Measurements from ENCODE around the gene HPCAL4. TPM values are rescaled to one million over a fixed set of nuclear protein-coding genes. Genes with fewer than 3 reads are reported as not detected.

HPCAL4 gene
- total and polyA plus RNA-seq, 2 donors (not counting 1 experiment from before 2014, with no cell fraction given) = not detected

GRCh38 chr1:39689635-39690034 is 1.6 kb downstream of the HPCAL4 start:
- Histone ChIP-seq H3K27me3 (ENCODE audit: control insufficient read depth, insufficient read depth, low read length) (peaks cover 60% of the 10 kb centered on the region), H3K4me1 (ENCODE audit: control insufficient read depth, extremely low read depth, insufficient read depth, low read length) (no peaks in the 10 kb centered on the region)

GRCh38 chr1:39689214-39689613 is 2.0 kb downstream of the HPCAL4 start:
- Histone ChIP-seq H3K4me3 (replicated peaks in 1 of 4; ENCODE audit: control extremely low read depth in 1 of 4, insufficient read depth in 1 of 4, low read depth in 3 of 4, low read length in 4 of 4) (no peak overlapping the region), H2AFZ (ENCODE audit: low read length) (no peak overlapping the region), H3K27ac (ENCODE audit: insufficient read depth, low read length) (no peak overlapping the region), H3K36me3 (ENCODE audit: control insufficient read depth, insufficient read depth, low read length) (no peaks in the 10 kb centered on the region), H4K20me1 (ENCODE audit: control insufficient read depth, extremely low read depth, insufficient read depth, low read length) (no peaks in the 10 kb centered on the region), H3K9ac (ENCODE audit: insufficient read depth, low read length) (no peak overlapping the region), H3K9me3 (ENCODE audit: control insufficient read depth, insufficient read depth, low read depth, low read length) (no peaks in the 10 kb centered on the region), H3K27me3 (ENCODE audit: control insufficient read depth, insufficient read depth, low read length) (peaks cover 63% of the 10 kb centered on the region), H3K4me2 (ENCODE audit: extremely low read depth, insufficient read depth, low read length) (no peak overlapping the region), H3K4me1 (ENCODE audit: control insufficient read depth, extremely low read depth, insufficient read depth, low read length) (no peaks in the 10 kb centered on the region), H3K79me2 (ENCODE audit: control insufficient read depth, insufficient read depth, low read length) (no peaks in the 10 kb centered on the region)
- no peak for TF ChIP-seq EZH2 (IDR thresholded peaks at IDR 0.05; ENCODE audit: low read length, missing control alignments)
- TF ChIP-seq, protein P1, sequence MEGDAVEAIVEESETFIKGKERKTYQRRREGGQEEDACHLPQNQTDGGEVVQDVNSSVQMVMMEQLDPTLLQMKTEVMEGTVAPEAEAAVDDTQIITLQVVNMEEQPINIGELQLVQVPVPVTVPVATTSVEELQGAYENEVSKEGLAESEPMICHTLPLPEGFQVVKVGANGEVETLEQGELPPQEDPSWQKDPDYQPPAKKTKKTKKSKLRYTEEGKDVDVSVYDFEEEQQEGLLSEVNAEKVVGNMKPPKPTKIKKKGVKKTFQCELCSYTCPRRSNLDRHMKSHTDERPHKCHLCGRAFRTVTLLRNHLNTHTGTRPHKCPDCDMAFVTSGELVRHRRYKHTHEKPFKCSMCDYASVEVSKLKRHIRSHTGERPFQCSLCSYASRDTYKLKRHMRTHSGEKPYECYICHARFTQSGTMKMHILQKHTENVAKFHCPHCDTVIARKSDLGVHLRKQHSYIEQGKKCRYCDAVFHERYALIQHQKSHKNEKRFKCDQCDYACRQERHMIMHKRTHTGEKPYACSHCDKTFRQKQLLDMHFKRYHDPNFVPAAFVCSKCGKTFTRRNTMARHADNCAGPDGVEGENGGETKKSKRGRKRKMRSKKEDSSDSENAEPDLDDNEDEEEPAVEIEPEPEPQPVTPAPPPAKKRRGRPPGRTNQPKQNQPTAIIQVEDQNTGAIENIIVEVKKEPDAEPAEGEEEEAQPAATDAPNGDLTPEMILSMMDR (conservative IDR thresholded peaks at IDR 0.05 in 1 of 2, IDR thresholded peaks at IDR 0.05 in 1 of 2; ENCODE audit: low read depth in 1 of 2, low read length in 2 of 2) = no peak
- DNase-seq (ENCODE audit: low read depth in 2 of 2) = no peak

More at GRCh38 chr1:39689635-39690034, 1.6 kb downstream of the HPCAL4 start:
- H3K79me2 ChIP-seq (ENCODE audit: control insufficient read depth, insufficient read depth, low read length) = no peaks in the 10 kb centered on the region
- no peaks in the 10 kb centered on the region for H3K9me3 ChIP-seq (ENCODE audit: control insufficient read depth, insufficient read depth, low read depth, low read length)
- H4K20me1 ChIP-seq (ENCODE audit: control insufficient read depth, extremely low read depth, insufficient read depth, low read length) = no peaks in the 10 kb centered on the region
- no peak overlapping the region for H3K4me3 ChIP-seq (replicated peaks in 1 of 4; ENCODE audit: control extremely low read depth in 1 of 4, insufficient read depth in 1 of 4, low read depth in 3 of 4, low read length in 4 of 4)
- no peak overlapping the region for H3K9ac ChIP-seq (ENCODE audit: insufficient read depth, low read length)
- no peak for TF ChIP-seq EZH2 (IDR thresholded peaks at IDR 0.05; ENCODE audit: low read length, missing control alignments)
- TF ChIP-seq, protein P1 (conservative IDR thresholded peaks at IDR 0.05 in 1 of 2, IDR thresholded peaks at IDR 0.05 in 1 of 2; ENCODE audit: low read depth in 1 of 2, low read length in 2 of 2) = no peak
- no peak overlapping the region for H2AFZ ChIP-seq (ENCODE audit: low read length)
- no peak for DNase-seq (ENCODE audit: low read depth in 2 of 2)
- no peak overlapping the region for H3K4me2 ChIP-seq (ENCODE audit: extremely low read depth, insufficient read depth, low read length)
- H3K27ac ChIP-seq (ENCODE audit: insufficient read depth, low read length) = no peak overlapping the region
- no peaks in the 10 kb centered on the region for H3K36me3 ChIP-seq (ENCODE audit: control insufficient read depth, insufficient read depth, low read length)

GRCh38 chr1:39688706-39689105 is 2.5 kb downstream of the HPCAL4 start:
- Histone ChIP-seq H3K4me2 (ENCODE audit: extremely low read depth, insufficient read depth, low read length) (no peak overlapping the region), H3K9ac (ENCODE audit: insufficient read depth, low read length) (no peak overlapping the region), H3K4me3 (replicated peaks in 1 of 4; ENCODE audit: control extremely low read depth in 1 of 4, insufficient read depth in 1 of 4, low read depth in 3 of 4, low read length in 4 of 4) (no peak overlapping the region), H3K36me3 (ENCODE audit: control insufficient read depth, insufficient read depth, low read length) (no peaks in the 10 kb centered on the region), H3K4me1 (ENCODE audit: control insufficient read depth, extremely low read depth, insufficient read depth, low read length) (no peaks in the 10 kb centered on the region), H3K27ac (ENCODE audit: insufficient read depth, low read length) (no peak overlapping the region), H3K79me2 (ENCODE audit: control insufficient read depth, insufficient read depth, low read length) (no peaks in the 10 kb centered on the region), H3K27me3 (ENCODE audit: control insufficient read depth, insufficient read depth, low read length) (peaks cover 62% of the 10 kb centered on the region), H4K20me1 (ENCODE audit: control insufficient read depth, extremely low read depth, insufficient read depth, low read length) (no peaks in the 10 kb centered on the region), H2AFZ (ENCODE audit: low read length) (no peak overlapping the region), H3K9me3 (ENCODE audit: control insufficient read depth, insufficient read depth, low read depth, low read length) (no peaks in the 10 kb centered on the region)
- DNase-seq (ENCODE audit: low read depth in 2 of 2) = peak in 1 of 2 donors; percentile 18
- no peak for TF ChIP-seq EZH2 (IDR thresholded peaks at IDR 0.05; ENCODE audit: low read length, missing control alignments)
- TF ChIP-seq, protein P1 (conservative IDR thresholded peaks at IDR 0.05 in 1 of 2, IDR thresholded peaks at IDR 0.05 in 1 of 2; ENCODE audit: low read depth in 1 of 2, low read length in 2 of 2) = no peak
